Measurements from ENCODE around the gene ADAMTSL2. TPM values are rescaled to one million over a fixed set of nuclear protein-coding genes. Genes with fewer than 3 reads are reported as not detected.

ADAMTSL2 gene
- total and polyA plus RNA-seq, 2 experiments from 2014 or later, result 1.5 to 2.2 TPM

- no peak overlapping the region for H2AFZ ChIP-seq
- H3K9me2 ChIP-seq (replicated peaks; ENCODE audit: insufficient read depth), result no peaks in the 10 kb centered on the region
- no peaks in the 10 kb centered on the region for H3K79me2 ChIP-seq
- H3K27me3 ChIP-seq, result no peaks in the 10 kb centered on the region
- H4K20me1 ChIP-seq (ENCODE audit: insufficient read depth, poor library complexity, severe bottlenecking), result no peaks in the 10 kb centered on the region
- no peaks in the 10 kb centered on the region for H3K9me3 ChIP-seq (ENCODE audit: low read depth)
- 95% methylated on average over 24 of the region's 24 CpGs for WGBS (ENCODE audit: low lambda C conversion rate, missing lambda C conversion rate)
- no peaks in the 10 kb centered on the region for H3K36me3 ChIP-seq (replicated peaks; ENCODE audit: insufficient read depth, low read depth)
- no peak overlapping the region for H3K4me3 ChIP-seq
- H3K4me1 ChIP-seq (ENCODE audit: insufficient read depth), result peaks cover 5% of the 10 kb centered on the region
- H3K4me2 ChIP-seq, result no peak overlapping the region
- TF ChIP-seq EZH2phosphoT487 (IDR thresholded peaks at IDR 0.05; ENCODE audit: low read depth, severe bottlenecking, unreplicated experiment) (no peak), CTCF (IDR thresholded peaks at IDR 0.05; ENCODE audit: poor library complexity) (no peak), EZH2 (IDR thresholded peaks at IDR 0.05; ENCODE audit: borderline replicate concordance) (no peak)
- no peak overlapping the region for H3K27ac ChIP-seq
- no peak for DNase-seq (ENCODE audit: low spot score)
Observed at GRCh38 chr9:133495327-133496293, 38.9 kb upstream of the ADAMTSL2 start.

- H3K4me2 ChIP-seq, result no peak overlapping the region
- peaks cover 2% of the 10 kb centered on the region for H3K4me1 ChIP-seq (ENCODE audit: insufficient read depth)
- no peak overlapping the region for H2AFZ ChIP-seq
- H3K9me2 ChIP-seq (replicated peaks; ENCODE audit: insufficient read depth), result no peaks in the 10 kb centered on the region
- no peaks in the 10 kb centered on the region for H3K9me3 ChIP-seq (ENCODE audit: low read depth)
- no peak overlapping the region for H3K4me3 ChIP-seq
- no peak for TF ChIP-seq EZH2 (IDR thresholded peaks at IDR 0.05; ENCODE audit: borderline replicate concordance)
- TF ChIP-seq CTCF (IDR thresholded peaks at IDR 0.05; ENCODE audit: poor library complexity), result no peak
- TF ChIP-seq EZH2phosphoT487 (IDR thresholded peaks at IDR 0.05; ENCODE audit: low read depth, severe bottlenecking, unreplicated experiment), result no peak
- no peaks in the 10 kb centered on the region for H3K27me3 ChIP-seq
- no peak overlapping the region for H3K27ac ChIP-seq
- no peaks in the 10 kb centered on the region for H3K79me2 ChIP-seq
- H4K20me1 ChIP-seq (ENCODE audit: insufficient read depth, poor library complexity, severe bottlenecking), result no peaks in the 10 kb centered on the region
- WGBS (ENCODE audit: low lambda C conversion rate, missing lambda C conversion rate), result 84% methylated on average over 35 of the region's 35 CpGs
- H3K36me3 ChIP-seq (replicated peaks; ENCODE audit: insufficient read depth, low read depth), result no peaks in the 10 kb centered on the region
- DNase-seq (ENCODE audit: low spot score), result no peak
Observed at GRCh38 chr9:133496861-133497842, 37.4 kb upstream of the ADAMTSL2 start.

- WGBS (ENCODE audit: low lambda C conversion rate, missing lambda C conversion rate), result 65% methylated on average over 19 of the region's 19 CpGs
- H3K4me2 ChIP-seq, result no peak overlapping the region
- H3K27ac ChIP-seq, result no peak overlapping the region
Observed at GRCh38 chr9:133499132-133499891, 35.2 kb upstream of the ADAMTSL2 start.

More at GRCh38 chr9:133499132-133499891, 35.2 kb upstream of the ADAMTSL2 start:
- Histone ChIP-seq H4K20me1 (ENCODE audit: insufficient read depth, poor library complexity, severe bottlenecking) (no peaks in the 10 kb centered on the region), H3K27me3 (no peaks in the 10 kb centered on the region), H3K79me2 (no peaks in the 10 kb centered on the region), H3K4me1 (ENCODE audit: insufficient read depth) (no peaks in the 10 kb centered on the region), H3K9me3 (ENCODE audit: low read depth) (peaks cover 4% of the 10 kb centered on the region), H3K4me3 (no peak overlapping the region), H3K36me3 (replicated peaks; ENCODE audit: insufficient read depth, low read depth) (no peaks in the 10 kb centered on the region), H3K9me2 (replicated peaks; ENCODE audit: insufficient read depth) (no peaks in the 10 kb centered on the region), H2AFZ (no peak overlapping the region)
- TF ChIP-seq CTCF (IDR thresholded peaks at IDR 0.05; ENCODE audit: poor library complexity), result no peak
- no peak for TF ChIP-seq EZH2phosphoT487 (IDR thresholded peaks at IDR 0.05; ENCODE audit: low read depth, severe bottlenecking, unreplicated experiment)
- TF ChIP-seq EZH2 (IDR thresholded peaks at IDR 0.05; ENCODE audit: borderline replicate concordance), result no peak
- DNase-seq (ENCODE audit: low spot score), result no peak

All from hepatocyte (in vitro differentiated cells).